Measurements from ENCODE around the gene CALML5. TPM values are rescaled to one million over a fixed set of nuclear protein-coding genes. Genes with fewer than 3 reads are reported as not detected.

The CALML5 gene
- total RNA-seq, 4 donors from 2014 or later, result not detected

DNA sequence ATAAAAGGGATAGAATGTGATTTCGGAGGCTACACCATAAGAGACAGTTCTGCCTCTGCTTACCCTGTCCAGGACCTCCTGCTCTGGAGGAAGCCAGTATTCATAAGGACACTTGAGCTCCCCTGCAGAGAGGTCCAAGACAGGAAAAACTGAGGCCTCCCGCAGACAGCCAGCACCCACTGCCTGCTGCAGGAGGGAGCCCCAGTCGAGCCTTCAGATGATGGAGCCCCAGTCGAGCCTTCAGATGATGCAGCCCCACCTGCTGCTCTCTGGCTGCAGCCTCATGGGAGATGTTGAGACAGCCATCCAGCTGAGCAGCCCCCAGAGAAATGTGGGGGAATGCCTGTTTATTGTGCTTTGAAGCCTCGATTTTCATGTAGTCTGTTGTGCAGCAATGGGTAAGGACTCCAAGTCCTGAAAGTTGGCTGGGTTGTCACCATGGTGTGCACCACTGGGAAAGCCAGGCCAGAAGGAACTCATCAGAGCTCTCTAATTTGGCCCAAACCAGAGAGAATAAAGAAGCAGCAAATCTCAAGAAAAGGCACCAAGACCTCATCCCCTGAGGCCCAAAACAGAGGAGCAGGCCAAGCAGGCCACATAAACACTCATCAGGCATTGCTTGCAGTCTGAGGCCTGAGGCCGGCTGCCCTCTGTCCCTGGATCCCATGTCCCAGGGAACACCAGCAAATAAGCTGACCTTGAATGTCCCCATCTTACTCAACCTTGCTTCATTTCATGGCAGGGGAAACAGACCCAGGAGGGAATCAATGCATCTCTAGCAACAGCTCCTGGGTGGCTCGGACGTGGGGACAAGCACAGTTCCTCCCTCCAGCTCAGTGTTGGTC is 30.9 kb downstream of the CALML5 start:
- TF ChIP-seq, protein P1, sequence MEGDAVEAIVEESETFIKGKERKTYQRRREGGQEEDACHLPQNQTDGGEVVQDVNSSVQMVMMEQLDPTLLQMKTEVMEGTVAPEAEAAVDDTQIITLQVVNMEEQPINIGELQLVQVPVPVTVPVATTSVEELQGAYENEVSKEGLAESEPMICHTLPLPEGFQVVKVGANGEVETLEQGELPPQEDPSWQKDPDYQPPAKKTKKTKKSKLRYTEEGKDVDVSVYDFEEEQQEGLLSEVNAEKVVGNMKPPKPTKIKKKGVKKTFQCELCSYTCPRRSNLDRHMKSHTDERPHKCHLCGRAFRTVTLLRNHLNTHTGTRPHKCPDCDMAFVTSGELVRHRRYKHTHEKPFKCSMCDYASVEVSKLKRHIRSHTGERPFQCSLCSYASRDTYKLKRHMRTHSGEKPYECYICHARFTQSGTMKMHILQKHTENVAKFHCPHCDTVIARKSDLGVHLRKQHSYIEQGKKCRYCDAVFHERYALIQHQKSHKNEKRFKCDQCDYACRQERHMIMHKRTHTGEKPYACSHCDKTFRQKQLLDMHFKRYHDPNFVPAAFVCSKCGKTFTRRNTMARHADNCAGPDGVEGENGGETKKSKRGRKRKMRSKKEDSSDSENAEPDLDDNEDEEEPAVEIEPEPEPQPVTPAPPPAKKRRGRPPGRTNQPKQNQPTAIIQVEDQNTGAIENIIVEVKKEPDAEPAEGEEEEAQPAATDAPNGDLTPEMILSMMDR (IDR thresholded peaks at IDR 0.05; ENCODE audit: low read depth), result no peak

DNA sequence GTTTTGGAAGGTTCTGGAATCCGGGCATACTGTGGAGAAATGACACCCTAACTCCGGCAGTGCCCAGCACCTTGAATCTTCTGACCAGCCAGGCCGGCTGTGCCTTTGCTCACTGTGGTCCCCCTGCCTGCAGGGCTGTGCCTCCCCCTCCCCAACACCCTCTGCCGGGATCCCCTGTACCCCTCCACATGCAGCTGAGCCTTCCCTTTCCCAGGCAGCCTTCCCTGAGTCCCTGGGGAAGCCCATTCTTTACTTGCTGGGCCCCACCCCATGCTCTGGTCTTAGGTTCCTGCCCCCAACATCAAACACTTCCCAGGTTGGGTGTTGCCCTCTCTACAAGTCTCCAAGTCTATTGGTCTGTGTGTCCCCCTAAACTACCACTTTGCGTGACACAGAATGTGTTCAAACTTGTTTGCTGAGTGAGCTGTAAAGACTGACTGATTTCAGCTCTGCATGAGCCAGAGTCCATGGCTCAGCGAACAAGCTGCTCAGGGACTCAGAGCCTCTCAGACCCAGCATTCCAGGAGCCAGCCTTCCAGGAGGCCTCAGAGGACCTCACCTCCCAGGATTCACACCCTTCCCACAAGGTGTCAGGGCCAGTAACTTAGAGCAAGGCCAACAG is 31.6 kb downstream of the CALML5 start:
- TF ChIP-seq, protein P1 (IDR thresholded peaks at IDR 0.05; ENCODE audit: low read depth), result no peak

DNA sequence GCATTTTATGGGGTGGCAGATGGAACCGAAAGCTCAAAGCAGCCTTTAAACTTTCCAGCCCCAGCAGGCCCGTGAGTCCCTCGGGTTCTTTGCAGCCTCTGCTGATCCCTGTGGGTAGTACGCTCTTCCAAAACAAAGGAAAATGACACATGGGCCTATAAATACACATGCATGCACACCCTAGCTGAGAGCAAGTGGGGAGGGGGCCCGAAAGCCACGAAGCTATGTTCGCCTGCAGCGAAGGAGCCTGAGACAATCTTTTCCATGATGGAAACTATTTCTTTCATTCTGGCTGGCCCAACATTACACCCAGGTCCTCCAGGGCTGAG is 32.2 kb downstream of the CALML5 start:
- TF ChIP-seq, protein P1 (IDR thresholded peaks at IDR 0.05; ENCODE audit: low read depth), result no peak

DNA sequence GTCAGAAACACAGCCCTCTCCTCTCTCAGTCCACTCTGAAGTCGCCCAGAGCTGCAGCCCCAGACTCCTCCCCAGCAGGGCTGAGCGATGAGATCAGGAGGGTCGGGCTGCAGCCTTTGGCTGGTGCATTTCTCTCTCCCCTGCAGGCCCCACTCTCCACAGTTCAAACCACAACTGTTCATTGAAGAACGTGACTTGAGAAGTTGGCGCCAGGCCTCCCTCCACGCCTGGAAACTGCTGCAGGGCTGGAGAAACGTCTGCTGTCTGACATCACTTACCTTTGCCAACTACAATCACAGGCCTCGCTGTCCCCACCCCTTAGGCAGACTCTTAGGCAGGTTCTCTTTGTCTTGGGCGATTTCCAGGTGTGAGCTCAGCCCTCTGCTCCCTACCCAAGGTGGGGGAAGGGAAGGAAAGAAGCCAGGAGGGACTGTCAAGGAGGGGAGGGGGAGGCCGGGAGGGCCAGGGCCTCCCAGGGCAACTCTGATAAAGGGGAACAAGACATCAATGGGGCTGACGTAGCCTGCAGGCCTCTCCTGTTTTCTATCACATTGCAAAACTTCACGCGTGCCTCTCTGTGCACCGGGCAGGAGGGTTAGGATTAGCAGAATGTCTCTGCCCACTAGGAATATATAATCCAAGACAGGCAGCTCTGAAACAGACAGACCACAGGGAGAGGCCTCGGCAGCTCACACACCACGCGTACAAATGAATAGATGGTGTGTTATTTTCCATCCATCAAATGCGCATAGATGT is 32.7 kb downstream of the CALML5 start:
- TF ChIP-seq, protein P1 (IDR thresholded peaks at IDR 0.05; ENCODE audit: low read depth), result no peak

DNA sequence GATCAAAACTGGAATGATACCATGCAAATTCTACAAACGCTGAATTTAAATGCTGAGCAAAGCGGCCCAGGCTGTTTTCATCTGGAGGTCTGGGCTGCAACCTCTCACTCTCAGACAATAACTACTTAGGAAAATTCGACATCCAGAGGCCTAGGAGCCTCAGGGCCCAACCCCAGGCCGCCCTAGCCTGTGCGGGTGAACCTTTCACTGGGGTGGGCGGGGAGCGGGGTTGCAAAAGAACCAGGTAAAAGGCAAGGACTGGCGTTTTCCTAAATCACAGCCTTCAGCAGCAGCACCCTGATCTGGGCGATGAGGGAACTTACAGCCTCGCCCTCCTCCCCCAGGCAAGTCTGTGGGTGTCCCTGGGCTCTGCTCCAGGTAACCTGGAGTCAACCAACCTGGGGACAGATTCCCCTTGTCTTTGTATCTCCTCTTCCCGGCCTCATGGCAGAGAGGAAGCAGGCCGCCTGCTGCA is 33.4 kb downstream of the CALML5 start:
- TF ChIP-seq, protein P1 (IDR thresholded peaks at IDR 0.05; ENCODE audit: low read depth), result no peak

DNA sequence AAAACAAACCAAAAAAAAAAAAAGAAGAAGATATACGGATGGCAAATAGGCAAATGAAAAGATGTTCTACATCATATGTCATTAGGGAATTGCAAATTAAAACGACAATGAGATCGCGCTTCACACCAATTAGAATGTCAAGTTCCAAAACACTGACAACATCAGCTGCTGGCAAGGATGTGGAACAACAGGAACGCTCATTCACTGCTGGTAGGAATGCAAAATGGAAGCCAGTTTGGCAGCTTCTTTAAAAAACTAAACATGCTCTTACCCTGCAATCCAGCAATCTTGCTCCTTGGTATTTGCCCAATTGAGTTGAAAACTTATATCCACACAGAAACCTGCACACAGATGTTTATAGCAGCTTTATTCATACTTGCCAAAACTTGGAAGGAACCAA is 34.8 kb downstream of the CALML5 start:
- TF ChIP-seq, protein P1 (IDR thresholded peaks at IDR 0.05; ENCODE audit: low read depth), result no peak

DNA sequence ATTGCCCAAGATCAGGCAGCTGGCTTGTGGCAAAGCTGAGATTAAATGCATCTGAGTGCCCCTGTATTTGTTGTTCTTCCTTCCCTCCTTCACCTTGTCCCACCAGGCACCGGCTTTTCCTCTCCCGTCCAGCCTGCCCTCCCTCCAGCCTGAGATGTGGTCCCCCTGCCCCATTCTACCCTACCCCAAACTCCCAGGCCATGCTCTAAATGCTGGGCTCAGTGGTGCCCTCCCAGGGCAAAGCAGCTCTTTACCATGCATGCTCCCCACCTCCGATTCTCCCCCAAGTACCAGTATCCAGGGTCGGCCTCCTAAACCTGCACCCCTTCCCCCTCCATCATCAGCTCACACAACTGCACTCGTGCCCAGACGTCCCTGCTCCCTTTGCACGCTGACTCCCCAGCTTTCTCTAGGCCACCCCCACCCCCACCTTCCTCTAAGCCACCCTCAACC is 36.5 kb downstream of the CALML5 start:
- TF ChIP-seq, protein P1 (IDR thresholded peaks at IDR 0.05; ENCODE audit: low read depth), result no peak
